GM12878 (cell line): ENCODE results near the gene BIRC6. TPM values are rescaled to one million over a fixed set of nuclear protein-coding genes. Genes with fewer than 3 reads are reported as not detected.
A peak's percentile ranks its signal among the peaks of the same experiment; 100 is the strongest.

Experiments
- E2F8 ChIP-seq: fragments of 450-650 bp; IDR thresholded peaks from 2 replicates; pipeline ENCODE4 v1.6.1; 2018; ENCODE audit warnings: mild to moderate bottlenecking, low read depth, moderate library complexity; ENCODE audit not compliant: partially characterized antibody
- IKZF2 ChIP-seq, 2 experiments: fragments of 450-650 bp; IDR thresholded peaks; 2 replicates each; pipeline ENCODE4 v1.6.1; 2017; ENCODE audit warnings: mild to moderate bottlenecking in 2 of 2, moderate library complexity in 2 of 2
- MEF2B ChIP-seq: fragments of 450-650 bp; IDR thresholded peaks from 2 replicates; pipeline ENCODE4 v1.6.1; 2018; ENCODE audit warnings: mild to moderate bottlenecking, moderate library complexity; ENCODE audit not compliant: partially characterized antibody, poor library complexity, severe bottlenecking
- MXI1 ChIP-seq: fragments of 150-350 bp; IDR thresholded peaks from 2 replicates; pipeline ENCODE4 v1.6.1; 2011; ENCODE audit warnings: low read depth, mild to moderate bottlenecking, inconsistent platforms, low read length, improper control_type of control experiment
- NFYA ChIP-seq: IDR thresholded peaks from 2 replicates; pipeline ENCODE4 v1.6.1; 2011; ENCODE audit warnings: low read depth, mild to moderate bottlenecking, low read length, improper control_type of control experiment, borderline replicate concordance
- PML ChIP-seq: IDR thresholded peaks from 2 replicates; pipeline ENCODE4 v1.6.1; 2012; ENCODE audit warnings: low read length, inconsistent platforms
- RELA ChIP-seq: fragments of 450-650 bp; IDR thresholded peaks from 2 replicates; pipeline ENCODE4 v1.8.0; 2014; ENCODE audit warnings: borderline replicate concordance; ENCODE audit not compliant: partially characterized antibody
- RELB ChIP-seq: fragments of 450-650 bp; IDR thresholded peaks from 2 replicates; pipeline ENCODE4 v1.6.1; 2017; ENCODE audit warnings: low read depth, mild to moderate bottlenecking, moderate library complexity
- SKIL ChIP-seq: fragments of 450-650 bp; IDR thresholded peaks from 2 replicates; pipeline ENCODE4 v1.6.1; 2017; ENCODE audit warnings: mild to moderate bottlenecking, low read depth, inconsistent platforms; ENCODE audit not compliant: poor library complexity, severe bottlenecking
- TCF3 ChIP-seq: IDR thresholded peaks from 2 replicates; pipeline ENCODE4 v1.6.1; 2012; ENCODE audit warnings: low read depth, mild to moderate bottlenecking, low read length, borderline replicate concordance; ENCODE audit not compliant: insufficient read depth
- USF1 ChIP-seq: IDR thresholded peaks from 2 replicates; pipeline ENCODE4 v1.6.1; 2011; ENCODE audit warnings: borderline replicate concordance, low read depth, mild to moderate bottlenecking, moderate library complexity, mixed read lengths, low read length; ENCODE audit not compliant: insufficient read depth; ENCODE audit errors: extremely low read length
- ZBTB4 ChIP-seq: fragments of 450-650 bp; formaldehyde crosslinking; IDR thresholded peaks from 2 replicates; pipeline ENCODE4 v1.4.0; 2022; ENCODE audit warnings: mild to moderate bottlenecking, moderate library complexity
- polyA plus RNA-seq, 11 experiments: library from polyadenylated mRNA; depleted of rRNA in 4 of 11; unstranded in 6 of 11; stranded (reverse) in 5 of 11; fragments of >200 nt; fragmentation: Nextera tagmentation in 4 of 11; fragmentation: Illumina TruSeq in 1 of 11; extraction: Ambion mirVana in 4 of 11; extraction: Trizol in 1 of 11; gene quantifications; 1 replicate in 1 of 11; 2 replicates in 10 of 11; pipeline versions ENCODE4 v1.2.1 to v1.2.3, GENCODE V29; 2011 to 2016; ENCODE audit warnings: inconsistent platforms in 2 of 11, missing spikeins in 2 of 11, low read depth in 1 of 11
- total RNA-seq, 4 experiments: library from RNA; depleted of rRNA in 3 of 4; stranded (reverse); fragments of >200 nt in 3 of 4; fragmentation: Illumina TruSeq in 1 of 4; extraction: Trizol in 1 of 4; gene quantifications; 2 replicates each; pipeline versions ENCODE4 v1.2.1 to v1.2.3, GENCODE V29; 2013 to 2021

BIRC6 gene
- total and polyA plus RNA-seq, 10 of the 15 experiments (the other 5 are each of a cell fraction or from before 2014, with no cell fraction given): 18.8 to 118 (median 55.0) TPM

GRCh38 chr2:32627814-32628579 lies 271.2 kb downstream of the BIRC6 start, which contains the start of gene TTC27 (continued):
- TF ChIP-seq SKIL (peak; percentile 59), MEF2B (no peak), RELB (peak; percentile 96), ZBTB4 (CRISPR knock-in tag) (no peak), E2F8 (no peak), MXI1 (peak; percentile 100), USF1 (no peak), RELA (peak; percentile 52), NFYA (no peak), TCF3 (0 out of 2 replicates have a peak, but pooled peaks have one; percentile 0), PML (peak; percentile 77), IKZF2 (IDR thresholded peaks at IDR 0.05) (peak; percentile 48 to 62; a peak in 3 of 4 replicates)
